Epithelial cell of esophagus (primary cell): ENCODE data around the gene LRRC2.
"Not testable (repeated sequence)": the region's sequence is repeated elsewhere in the genome, so short reads cannot be mapped to it uniquely, and the experiment has no call there.

ENCODE experiments used
- DNase-seq: peaks from one replicate; pipeline ENCODE4 v3.0.0; 2010; ENCODE audit warnings: low read depth
- H3K4me3 ChIP-seq: 2 replicates; pipeline ENCODE4 v1.5.1; 2011; ENCODE audit warnings: mild to moderate bottlenecking, low read length, control low read depth
- TF ChIP-seq, protein P1 (sequence below): IDR thresholded peaks from 2 replicates; pipeline ENCODE4 v1.5.1; 2011; ENCODE audit warnings: low read depth, mild to moderate bottlenecking, low read length, control low read depth, inconsistent platforms; ENCODE audit not compliant: insufficient read depth; ENCODE audit errors: missing control alignments

The LRRC2 gene

GRCh38 chr3:46539443-46540005, 26.6 kb downstream of the LRRC2 start:
- no peak overlapping the region for H3K4me3 ChIP-seq
- DNase-seq = no peak
- TF ChIP-seq, protein P1, sequence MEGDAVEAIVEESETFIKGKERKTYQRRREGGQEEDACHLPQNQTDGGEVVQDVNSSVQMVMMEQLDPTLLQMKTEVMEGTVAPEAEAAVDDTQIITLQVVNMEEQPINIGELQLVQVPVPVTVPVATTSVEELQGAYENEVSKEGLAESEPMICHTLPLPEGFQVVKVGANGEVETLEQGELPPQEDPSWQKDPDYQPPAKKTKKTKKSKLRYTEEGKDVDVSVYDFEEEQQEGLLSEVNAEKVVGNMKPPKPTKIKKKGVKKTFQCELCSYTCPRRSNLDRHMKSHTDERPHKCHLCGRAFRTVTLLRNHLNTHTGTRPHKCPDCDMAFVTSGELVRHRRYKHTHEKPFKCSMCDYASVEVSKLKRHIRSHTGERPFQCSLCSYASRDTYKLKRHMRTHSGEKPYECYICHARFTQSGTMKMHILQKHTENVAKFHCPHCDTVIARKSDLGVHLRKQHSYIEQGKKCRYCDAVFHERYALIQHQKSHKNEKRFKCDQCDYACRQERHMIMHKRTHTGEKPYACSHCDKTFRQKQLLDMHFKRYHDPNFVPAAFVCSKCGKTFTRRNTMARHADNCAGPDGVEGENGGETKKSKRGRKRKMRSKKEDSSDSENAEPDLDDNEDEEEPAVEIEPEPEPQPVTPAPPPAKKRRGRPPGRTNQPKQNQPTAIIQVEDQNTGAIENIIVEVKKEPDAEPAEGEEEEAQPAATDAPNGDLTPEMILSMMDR = no peak

DNA sequence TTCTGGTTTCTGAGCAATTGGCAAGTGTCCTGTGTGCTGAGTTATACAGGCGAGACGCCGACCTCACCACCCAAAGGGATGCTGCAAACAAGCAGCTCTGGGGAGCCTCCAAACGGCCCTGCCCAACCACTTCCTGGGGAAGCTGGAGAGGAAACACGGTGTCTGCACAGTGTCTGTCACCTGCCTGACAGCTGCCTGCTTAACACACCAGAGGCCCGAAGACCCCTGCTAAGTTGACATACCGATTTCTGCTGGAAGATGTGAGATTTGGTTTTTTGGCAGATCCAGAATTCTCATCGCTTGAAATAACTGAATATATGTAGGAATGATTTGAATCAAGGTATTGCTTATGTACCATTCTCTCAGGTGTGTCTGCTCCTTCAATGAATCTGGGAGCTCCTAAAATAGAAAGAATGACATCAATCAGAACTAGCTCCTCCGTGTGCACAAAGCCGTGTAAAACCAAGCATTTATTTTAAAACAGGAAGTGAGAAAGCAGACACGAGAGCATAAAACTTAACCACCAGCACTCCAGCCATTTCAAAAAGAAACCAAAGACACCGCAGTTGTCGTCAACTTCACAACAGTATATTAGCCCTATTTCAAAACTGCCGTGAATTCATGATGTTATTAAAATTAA, 27.2 kb downstream of the LRRC2 start:
- TF ChIP-seq, protein P1 = no peak
- no peak overlapping the region for H3K4me3 ChIP-seq
- no peak for DNase-seq

- not testable (repeated sequence) for H3K4me3 ChIP-seq, DNase-seq
Observed at GRCh38 chr3:46538425-46538802, 27.7 kb downstream of the LRRC2 start.

DNA sequence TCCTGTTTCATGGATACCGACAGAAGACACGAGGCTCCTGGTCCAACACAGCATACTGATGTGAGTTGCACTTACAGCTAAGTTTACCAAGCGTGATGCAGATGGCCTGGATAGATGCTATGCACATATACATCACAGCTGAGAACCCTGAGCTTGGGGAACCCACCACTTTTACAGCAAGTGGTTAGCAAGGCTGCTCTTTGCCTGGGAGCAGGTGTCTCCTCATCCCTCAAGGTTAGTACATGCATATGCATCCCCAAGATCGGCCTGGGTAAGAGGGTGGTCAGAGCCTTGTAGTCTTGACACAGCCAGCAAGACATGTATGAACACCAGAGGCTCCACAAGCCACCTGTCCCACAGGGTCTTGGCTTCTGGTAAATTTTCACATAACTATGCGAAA, 28.3 kb downstream of the LRRC2 start:
- no peak overlapping the region for H3K4me3 ChIP-seq
- DNase-seq = no peak
- TF ChIP-seq, protein P1 = no peak

GRCh38 chr3:46537316-46537715, 28.8 kb downstream of the LRRC2 start:
- no peak overlapping the region for H3K4me3 ChIP-seq
- no peak for DNase-seq
- TF ChIP-seq, protein P1 = no peak

DNA sequence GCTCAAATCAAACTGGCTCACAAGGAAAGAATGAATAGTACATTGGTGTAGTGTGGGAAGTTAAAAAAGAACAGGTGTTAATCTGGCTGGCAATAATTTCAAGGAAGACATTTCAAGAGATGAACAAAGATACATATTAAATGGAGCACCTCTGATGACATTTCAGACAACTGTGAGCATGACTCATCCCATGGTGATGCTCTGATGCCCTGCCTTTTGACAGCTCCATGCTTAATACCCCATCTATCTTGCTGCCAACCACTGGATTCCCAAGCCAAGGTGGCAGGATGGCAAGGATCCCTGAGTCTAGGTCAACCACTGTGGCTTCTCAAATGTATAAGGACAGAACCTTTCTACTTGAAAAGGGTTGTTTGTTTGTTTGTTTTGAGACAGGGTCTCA, 29.3 kb downstream of the LRRC2 start:
- H3K4me3 ChIP-seq = no peak overlapping the region
- no peak for DNase-seq
- TF ChIP-seq, protein P1 = no peak

- TF ChIP-seq, protein P1 = no peak
- no peak for DNase-seq
- H3K4me3 ChIP-seq = no peak overlapping the region
Observed at GRCh38 chr3:46535746-46536145, 30.4 kb downstream of the LRRC2 start.
